ACHN (cell line): ENCODE data around the gene ZYX.
"Not testable (repeated sequence)": the region's sequence is repeated elsewhere in the genome, so short reads cannot be mapped to it uniquely, and the experiment has no call there.

Source experiments
- DNase-seq: peaks from one replicate; pipeline ENCODE4 v3.0.0-alpha.2; 2015
- in situ Hi-C: cut with HindIII; loops from 2 replicates; pipeline ENCODE4 v1.10.0; 2017; ENCODE audit warnings: low sequenced_read_pairs, low pct_ligation_motif_present, low pct_unique_long_range_greater_than_20kb

Gene ZYX

DNA sequence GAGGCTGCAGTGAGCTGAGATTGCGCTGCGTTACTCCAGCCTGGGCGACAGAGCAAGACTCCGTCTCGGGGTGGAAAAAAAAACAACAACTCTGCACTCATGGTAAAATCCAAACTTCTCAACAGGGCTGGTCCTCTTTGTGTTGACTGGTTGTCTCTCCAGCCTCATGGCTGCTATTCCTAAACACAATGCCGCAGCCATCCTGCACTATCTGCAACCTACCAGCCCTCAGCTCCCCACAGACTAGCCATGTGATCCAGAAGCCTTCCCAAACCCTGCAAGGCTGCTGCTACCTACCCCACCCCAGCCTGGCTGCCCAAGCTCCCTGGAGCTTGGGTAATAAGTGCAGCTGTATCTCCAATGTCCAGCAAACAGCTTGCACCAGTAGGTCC, 11.7 kb downstream of the ZYX start:
- in situ Hi-C loops: no loop called here
- DNase-seq: no peak

DNA sequence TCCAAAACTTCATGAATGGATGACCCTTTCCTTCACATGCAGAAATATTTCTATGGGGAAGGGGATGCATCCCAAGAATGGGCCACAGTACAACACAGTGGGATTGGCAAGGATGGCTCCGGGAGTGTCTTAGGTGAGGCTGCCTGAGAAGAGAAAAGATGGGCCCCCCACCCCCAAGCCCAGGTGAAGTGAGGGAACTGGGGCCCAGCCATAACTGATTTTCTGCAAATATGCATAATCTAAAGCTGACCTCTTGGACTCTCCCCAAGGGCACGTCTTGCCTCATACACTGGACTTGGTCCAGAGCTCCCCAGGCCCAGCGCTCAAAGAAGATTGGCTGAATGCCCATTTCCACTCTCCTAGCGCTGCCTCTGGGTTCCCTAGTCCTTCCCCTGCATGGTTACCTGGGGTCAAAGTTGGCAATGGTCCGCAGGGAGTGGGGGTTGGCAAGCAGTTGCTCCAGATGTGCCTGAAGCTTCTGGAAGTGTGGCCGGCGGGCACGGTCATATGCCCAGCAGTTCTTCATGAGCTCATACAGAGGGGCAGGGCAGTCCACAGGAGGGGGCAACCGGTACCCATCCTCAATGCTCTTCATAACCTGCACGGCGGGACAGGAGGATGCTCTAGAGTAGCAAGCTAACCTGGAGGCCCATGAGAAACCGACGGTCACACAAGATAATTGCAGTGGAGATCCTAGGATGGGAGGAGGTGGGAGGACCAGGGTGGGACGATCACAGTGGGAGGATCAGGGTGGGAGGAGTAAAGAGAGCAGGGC, 12.3 kb downstream of the ZYX start:
- DNase-seq: no peak
- in situ Hi-C loops: no loop called here

DNA sequence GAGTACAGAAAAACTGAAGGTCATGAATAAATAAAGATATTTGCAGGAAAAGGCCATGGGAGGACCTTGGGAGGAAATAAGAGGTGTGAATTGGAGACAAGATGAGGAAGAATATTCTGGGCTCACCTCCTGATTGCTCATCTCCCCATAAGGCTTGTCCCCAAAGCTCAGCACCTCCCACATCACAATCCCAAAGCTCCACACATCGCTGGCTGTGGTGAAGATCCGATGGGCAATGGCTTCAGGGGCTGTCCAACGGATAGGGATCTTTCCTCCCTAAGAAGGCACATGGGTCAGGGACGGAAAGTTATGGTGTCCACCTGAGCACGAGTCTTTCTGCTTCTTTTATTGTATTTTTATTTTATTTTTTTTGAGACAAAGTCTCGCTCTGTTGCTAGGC, 12.9 kb downstream of the ZYX start:
- in situ Hi-C loops: no loop called here
- DNase-seq: no peak

DNA sequence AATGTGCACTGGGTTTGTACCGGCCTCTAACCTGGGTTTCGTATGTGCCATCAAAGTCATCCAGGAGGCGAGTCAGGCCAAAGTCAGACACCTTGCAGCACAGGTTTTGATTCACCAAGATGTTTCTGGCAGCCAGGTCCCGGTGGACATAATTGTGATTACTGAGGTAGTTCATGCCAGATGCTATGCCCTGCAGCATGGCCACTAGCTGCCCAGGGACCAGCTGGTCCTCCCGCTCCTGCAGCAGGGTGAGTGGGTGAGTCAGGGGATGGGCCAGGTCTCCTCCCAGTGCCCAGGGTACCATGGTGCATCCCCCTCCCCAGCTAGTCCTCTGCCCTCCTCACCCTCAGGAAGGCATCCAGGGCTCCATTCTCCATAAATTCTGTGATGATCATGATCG, 13.6 kb downstream of the ZYX start:
- in situ Hi-C loops: no loop called here
- DNase-seq: no peak

DNA sequence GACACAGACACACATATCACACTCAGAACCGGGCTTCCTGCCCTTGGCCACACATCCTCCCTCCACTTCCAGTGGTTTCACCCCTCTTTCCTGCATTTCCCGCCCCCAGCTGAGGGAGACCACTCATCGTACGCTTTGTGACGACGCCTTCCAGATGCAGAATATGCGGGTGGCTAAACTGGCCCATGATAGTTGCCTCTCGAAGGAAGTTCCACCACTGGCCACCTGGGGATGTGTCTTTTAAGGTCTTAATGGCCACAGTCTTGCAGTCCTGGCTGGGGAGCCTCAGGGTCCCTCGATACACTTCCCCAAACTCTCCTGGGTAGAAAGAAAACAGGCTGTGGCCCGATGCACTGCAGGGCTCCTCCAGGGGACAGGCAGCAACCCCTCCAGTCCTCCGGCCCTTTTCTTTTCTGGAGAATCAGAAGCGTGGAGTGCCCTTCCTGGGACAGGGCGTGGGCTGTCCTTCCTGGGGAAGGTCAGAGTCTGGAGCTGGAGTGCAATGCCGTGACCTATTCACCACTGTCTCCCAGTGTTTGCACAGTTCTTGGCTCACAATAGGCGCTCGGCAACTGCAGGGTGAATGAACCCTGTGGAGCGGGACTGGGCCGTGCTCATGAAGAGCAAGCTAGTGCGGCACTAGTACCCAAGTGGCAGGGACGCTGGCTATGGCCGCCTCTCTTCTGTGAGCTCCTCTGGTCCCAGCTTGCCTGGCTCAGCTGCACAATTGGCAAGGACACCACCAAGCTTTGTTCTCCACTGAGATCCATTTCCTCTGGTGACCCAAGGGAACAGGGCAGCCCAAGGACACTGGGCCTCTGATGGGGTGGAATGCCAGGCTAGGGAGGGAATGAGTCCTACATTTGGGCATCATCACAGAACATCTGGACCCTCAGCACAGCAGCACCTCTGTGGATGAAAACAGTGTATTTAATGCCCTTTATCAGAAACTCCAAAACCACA, 14.3 kb downstream of the ZYX start:
- in situ Hi-C loops: no loop called here
- DNase-seq: no peak

DNA sequence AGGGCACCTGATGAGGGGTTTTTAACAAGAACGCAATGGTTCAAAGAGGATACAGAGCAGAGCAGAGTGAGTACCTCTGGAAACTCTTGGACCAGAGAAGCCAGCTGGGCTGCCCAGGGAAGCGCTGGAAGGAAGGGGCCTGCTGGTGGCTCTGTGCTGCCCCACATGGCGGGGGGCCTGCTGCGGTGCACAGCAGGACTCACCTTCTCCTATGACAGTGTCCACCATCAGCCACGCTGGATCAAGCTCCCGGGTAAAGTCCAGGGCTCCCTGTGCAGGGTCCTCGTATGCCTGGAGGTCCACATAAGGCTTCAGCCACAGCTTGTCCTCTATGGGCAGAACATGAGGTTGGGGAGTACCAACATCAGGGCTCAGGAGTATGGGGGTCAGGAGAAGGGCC, 15.0 kb downstream of the ZYX start:
- in situ Hi-C loops: no loop called here
- no peak for DNase-seq

DNA sequence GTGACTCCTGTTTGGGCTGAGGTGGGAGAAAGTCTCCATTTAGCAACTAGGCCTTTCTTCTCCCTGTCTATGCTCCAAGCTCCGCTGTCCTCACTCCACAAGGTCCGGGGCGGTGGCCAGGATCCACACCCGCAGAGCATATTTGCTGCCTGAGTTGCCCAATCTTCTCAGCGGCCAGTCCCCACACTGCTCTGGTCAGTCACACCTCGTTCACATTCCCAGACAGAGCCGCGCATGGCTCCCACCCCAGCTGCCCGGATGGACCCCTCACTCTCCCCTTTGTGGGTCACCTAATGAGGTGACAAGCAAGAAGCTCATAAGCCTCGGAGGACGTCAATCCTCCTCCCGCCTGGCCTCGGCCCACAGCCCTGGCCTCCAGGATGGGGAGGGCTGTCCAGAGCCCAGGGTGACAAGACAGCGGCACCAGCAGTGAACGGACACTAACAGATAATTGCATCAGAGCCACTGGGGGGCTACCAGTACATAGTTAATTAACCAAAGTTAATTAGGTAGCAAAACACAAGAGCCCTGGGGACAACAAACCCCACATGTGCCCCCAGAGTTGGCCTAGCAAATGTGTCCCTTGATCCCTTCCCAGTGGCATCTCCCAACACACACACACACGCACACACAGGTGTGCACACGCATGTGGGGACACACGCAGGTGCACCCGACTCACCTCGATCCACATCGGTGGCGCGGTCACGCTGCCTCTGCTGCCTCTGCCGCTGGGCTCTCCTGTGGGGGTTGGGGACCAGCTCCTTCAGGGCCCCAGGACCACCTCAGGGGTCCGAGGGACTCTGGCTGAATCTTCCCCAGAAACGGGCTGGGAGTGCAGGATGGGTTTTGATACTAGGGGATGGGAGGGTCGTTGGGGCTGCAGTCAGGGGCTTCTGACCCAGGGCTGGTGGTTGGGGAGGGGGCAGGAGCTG, 15.7 kb downstream of the ZYX start:
- in situ Hi-C loops: no loop called here

DNA sequence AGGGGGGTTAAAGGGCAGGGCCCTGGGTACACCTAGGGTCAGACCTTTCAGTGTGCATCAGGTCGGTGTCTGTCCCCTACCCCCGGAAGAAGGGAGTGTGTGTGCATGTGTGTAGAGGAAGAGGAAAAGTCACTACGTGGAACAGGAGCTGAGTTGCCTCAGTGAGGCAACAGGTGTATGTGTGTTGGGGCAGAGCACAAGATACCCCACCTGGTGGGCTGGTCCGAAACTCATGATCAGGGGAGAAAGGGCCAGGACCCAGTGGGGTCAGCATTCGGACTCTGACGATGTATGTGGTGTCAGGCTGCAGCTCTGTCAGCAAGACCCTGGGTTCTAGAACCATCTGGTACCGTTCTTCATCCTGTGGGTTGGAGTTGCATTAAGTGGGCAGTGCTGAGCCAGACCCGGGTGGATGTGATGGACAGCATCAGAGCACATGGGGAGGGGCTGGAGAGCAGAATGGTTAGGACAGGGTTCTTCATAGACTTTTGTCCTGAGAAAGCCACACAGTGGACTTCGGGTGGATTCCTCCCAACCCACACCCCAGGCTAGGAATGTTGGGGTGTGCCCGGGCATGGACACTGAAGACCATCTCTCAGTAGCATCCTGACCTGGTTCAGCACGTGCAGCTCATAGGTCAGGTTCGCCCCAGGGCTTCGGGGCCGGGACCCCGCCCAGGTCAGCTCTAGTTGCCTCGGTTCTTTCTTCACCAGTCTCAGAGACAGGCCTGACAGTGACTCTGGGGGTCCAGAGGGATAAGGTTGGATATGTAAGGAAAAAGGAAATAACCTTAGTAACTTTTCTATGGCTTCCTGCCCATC, 16.8 kb downstream of the ZYX start:
- DNase-seq: no peak
- in situ Hi-C loops: no loop called here

More for the DNA sequence above, 15.7 kb downstream of the ZYX start:
- DNase-seq: no peak

DNA sequence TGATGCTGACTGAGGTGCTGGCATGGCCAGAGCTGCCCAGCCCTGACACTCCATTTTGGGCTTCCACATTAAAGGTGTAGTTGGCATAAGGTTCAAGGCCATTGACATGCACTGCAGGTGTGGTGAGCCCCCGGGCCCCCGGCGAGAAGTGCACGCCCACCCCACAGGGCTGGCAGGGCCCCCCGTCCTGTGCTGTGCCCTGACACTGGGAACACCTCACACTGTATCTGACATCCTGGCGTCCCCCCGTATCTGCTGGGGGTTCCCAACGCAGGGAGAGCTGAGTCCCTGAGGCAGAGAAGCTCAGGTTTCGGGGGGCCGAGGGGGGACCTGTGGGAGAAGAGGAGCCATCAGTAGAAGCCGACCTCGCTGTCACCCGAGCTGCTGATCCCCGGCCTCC, 17.5 kb downstream of the ZYX start:
- in situ Hi-C loops: no loop called here

DNA sequence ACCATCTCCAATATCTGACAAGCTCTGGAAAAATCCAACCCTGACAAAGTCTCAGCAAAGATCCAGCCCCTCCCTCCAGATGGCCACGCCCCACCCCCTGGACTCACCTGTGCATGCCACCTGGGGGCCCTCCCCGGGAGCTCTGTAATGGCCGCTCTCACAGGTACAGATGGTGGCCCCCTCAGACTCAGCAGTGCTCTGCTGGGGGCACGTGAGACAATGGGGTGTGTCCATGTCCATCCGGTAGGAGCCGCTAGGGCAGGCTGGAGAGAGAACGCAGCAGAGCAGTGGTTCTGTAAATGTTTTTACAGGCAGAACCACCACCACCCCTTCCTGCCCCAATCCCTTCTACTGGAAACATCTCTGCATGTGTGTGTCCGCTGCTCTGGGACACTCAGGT, 18.0 kb downstream of the ZYX start:
- DNase-seq: no peak
- in situ Hi-C loops: no loop called here

More for the DNA sequence above, 17.5 kb downstream of the ZYX start:
- no peak for DNase-seq

DNA sequence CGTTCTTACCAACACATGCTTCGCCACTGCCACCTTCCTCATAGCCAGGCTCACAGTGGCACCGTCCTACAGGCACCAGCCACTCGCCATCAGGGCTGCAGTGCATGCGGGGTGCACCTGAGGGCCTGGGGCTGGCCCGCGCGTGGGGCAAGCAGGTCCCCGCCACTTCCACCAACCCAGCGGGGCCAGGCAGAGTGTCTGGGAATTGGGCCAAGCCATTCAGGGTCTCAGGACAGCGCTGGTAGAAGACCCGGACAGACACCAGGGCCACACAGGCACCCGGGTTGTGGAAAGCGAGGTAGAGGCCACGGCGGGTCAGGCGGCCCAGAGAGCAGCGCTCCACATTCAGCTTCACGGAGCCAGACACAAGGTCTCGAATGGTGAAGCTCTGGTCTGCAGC, 18.5 kb downstream of the ZYX start:
- in situ Hi-C loops: no loop called here
- no peak for DNase-seq

DNA sequence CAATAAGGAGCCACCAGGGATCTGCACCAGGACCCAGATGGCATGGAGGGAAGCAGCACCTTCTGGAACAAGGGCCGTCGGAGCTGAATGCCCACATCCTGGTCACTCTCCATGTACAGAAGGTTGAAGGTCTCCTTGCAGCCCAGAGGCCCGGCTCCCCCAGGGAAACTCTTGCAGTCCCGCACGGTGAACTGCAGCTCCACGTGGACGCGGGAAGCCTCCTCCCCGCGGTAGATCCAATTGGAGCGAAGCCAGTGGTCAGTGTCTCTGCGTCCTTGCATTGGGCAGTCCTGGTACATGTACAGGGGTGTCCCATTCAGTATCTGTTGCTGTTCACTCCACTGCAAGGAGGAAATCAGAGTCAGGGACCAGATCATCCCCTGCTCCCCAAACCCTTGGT, 20.1 kb downstream of the ZYX start:
- in situ Hi-C loops: no loop called here

DNA sequence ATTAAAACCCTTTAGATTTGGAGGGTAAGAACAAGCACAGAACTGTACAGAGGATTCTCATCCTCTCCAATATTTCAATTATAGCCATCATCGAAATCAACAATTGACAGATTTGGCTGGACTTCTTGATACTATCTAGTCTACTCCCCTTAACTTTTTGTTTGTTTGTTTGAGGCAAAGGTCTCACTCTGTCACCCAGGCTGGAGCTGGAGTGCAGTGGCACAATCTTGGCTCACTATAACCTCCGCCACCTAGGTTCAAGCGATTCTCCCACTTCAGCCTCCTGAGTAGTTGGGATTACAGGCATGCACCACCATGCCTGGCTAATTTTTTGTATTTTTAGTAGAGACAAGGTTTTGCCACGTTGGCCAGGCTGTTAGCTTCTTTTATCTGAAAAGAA, 21.1 kb downstream of the ZYX start:
- DNase-seq, in situ Hi-C loops: not testable (repeated sequence)

More for the DNA sequence above, 20.1 kb downstream of the ZYX start:
- DNase-seq: no peak

DNA sequence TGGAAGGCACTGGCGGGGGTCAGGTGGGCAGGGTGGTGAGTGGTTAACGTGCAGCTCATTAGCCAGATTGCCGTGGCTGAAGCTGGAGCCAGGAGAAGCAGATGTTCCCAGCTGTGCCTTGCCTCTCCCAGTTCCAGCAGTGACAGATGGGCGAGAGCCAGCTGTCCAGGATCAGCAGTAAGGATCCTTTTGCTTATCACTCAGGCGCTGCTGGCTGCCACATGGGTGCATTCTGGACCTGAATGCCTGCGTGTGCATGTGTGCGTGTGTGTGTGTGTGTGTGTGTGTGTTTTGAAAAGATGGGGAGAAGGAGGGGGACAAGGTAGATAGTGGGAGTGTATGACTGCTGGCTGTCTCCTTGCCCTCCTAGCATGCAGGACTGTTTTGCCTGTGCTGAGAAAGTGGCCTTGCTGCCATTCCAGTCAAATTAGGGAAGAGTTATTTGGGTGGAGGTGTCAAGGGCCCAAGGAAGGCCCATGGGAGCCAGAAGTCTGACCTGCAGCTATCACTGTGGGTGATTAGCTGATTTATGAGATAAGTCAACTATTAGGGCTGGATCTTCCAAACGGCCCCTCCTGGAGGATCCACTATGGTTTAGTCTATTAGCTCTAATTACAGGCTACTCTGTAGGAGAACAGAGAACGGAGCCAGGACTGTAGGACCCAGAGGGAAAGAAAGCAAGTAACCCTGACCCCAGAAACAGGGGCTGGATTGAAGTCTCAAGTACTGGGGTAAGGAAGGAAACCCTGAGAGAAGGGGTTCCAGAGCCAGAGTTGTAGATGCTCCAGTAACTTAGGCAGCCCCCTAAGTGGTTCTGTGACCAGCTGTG, 24.2 kb downstream of the ZYX start:
- no peak for DNase-seq
- in situ Hi-C loops: no loop called here

DNA sequence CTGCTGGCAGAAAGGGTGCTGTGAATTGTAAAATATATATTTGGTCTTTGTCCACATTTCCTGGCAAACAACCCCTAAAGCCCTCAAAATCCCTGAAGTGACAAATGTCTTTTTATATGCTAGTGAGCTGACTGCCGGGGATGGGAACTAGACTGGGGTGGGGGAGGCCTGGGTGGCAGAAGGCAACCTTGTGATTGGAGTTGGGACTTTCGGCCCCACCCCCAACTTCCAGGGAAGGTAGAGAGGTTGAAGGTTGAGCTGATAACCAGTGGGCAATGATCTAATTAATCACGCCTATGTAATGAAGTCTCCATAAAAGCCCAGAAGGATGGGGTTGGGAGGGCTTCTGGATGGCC, 24.8 kb downstream of the ZYX start:
- in situ Hi-C loops: no loop called here
- no peak for DNase-seq

DNA sequence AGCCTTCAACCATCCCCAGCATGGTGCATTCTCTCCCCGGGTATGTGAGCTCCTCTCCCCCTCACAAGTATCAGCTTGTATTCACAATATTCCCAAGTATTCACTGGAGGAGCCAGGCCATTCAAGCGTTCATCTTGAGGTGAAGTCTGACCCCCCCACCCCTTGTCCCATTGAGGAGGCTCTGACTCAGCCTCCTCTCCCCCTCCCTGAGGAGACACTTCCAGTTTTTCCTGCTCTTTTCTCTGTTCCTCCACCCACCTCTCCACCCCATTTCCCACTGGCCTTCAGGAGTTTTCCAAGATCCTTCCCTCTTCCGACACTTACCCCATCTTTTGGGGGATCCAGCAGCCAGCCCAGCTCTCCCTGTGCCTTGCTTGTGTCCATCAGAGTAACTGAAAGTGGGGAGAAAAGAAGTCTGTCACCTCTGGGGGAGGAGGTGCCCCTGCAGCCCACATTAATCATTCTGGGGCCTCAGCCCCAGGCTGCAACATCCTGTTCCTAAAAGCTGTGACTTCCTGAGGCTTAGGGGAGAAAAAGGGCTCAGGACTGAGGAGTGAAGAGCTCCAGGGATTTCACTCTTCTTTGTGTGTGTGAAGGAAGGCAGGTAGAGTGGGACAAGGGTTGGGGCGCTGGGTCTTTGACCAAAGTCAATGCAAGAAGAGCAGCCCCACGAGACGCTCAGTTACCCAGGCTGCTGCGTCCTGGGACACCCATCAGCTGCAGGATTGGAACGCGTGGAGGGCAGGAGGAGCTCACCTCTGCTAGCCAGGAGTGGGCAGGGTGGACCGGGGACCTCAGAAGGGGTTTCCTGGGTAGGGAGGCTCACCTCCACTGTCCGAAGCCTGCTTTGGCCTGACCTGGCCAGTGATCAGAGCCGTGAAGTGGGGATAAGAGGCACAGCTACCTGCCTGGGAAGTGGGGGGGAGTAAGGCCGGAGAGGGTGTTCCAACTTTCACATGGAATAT, 26.4 kb downstream of the ZYX start:
- in situ Hi-C loops: no loop called here
- no peak for DNase-seq
